Renal cortical epithelial cell (primary cell): ENCODE results near the gene C1QB. TPM values are rescaled to one million over a fixed set of nuclear protein-coding genes. Genes with fewer than 3 reads are reported as not detected.
"Not testable (repeated sequence)": the region's sequence is repeated elsewhere in the genome, so short reads cannot be mapped to it uniquely, and the experiment has no call there.

Experiments used
- DNase-seq: peaks from one replicate; pipeline ENCODE4 v3.0.0-alpha.2; 2011; ENCODE audit warnings: low read depth
- total RNA-seq: library from RNA; depleted of rRNA; stranded (reverse); fragments of >200 nt; gene quantifications from 2 replicates; pipeline ENCODE4 v1.2.3, GENCODE V29; 2014

C1QB gene
- total RNA-seq, 1 donor from 2014 or later = not detected

GRCh38 chr1:22665752-22666151, 12.7 kb downstream of the C1QB start:
- peak; percentile 16 for DNase-seq

DNA sequence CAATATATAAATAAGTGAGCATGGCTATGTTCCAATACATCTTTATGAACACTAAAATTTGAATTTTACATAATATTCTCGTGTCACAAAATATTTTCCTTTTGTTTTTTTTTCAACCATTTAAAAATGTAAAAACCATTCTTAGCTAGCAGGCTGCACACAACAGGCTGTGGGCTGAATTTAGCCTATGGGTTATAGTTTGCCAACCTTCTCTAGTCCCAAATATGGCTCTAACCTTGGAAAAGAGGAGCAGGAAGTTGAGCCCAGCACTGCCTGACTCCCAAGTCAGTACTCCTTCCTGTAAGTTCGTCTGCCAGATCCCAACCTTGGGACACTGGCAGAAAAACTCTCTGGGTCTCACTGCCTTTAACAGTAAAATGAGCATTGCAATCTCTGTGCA, 13.4 kb downstream of the C1QB start:
- DNase-seq = no peak

DNA sequence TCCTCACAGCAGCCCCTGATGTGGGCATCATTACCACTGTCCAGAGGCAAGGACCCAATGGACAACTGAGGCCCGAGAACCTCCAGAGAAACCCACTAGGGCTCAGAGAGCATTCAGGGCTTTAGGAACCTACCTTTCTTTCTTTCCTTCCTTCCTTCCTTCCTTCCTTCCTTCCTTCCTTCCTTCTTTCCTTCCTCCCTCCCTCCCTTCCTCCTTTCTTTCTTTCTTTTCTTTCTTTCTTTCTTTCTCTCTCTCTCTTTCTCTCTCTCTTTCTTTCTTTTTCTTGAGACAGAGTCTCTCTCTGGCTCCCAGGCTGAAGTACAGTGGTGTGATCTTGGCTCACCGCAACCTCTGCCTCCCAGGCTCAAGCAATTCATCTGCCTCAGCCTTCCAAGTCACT, 15.8 kb downstream of the C1QB start:
- not testable (repeated sequence) for DNase-seq

DNA sequence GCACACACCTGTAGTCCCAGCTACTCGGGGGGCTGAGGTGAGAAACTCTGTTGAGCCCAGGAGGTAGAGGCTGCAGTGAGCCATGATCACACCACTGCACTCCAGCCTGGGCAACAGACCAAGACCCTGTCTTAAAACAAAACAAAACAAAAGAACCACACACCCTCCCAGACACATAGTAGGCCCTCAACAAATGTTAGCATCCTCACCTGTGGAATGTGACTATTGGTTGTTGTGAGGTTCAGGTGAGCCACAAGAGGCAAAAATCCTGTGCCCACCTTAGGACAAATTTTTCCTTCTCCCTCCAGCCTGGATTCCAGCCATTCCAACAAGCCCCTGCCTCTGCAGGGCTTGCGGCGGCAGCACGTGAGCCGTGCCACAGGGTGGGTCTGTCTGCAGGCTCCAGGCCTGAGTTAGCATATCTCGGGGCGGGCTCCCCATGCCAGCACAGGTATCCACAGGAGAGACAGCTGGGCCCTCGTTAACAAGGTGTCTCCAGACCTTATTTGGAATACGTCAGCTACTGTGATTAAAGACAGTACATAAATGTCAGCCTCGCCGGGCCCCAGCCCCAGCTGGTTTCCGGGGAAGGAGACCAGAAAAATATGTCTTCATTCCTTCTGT, 17.4 kb downstream of the C1QB start:
- DNase-seq = no peak

GRCh38 chr1:22671999-22672398, 19.0 kb downstream of the C1QB start:
- DNase-seq = no peak

DNA sequence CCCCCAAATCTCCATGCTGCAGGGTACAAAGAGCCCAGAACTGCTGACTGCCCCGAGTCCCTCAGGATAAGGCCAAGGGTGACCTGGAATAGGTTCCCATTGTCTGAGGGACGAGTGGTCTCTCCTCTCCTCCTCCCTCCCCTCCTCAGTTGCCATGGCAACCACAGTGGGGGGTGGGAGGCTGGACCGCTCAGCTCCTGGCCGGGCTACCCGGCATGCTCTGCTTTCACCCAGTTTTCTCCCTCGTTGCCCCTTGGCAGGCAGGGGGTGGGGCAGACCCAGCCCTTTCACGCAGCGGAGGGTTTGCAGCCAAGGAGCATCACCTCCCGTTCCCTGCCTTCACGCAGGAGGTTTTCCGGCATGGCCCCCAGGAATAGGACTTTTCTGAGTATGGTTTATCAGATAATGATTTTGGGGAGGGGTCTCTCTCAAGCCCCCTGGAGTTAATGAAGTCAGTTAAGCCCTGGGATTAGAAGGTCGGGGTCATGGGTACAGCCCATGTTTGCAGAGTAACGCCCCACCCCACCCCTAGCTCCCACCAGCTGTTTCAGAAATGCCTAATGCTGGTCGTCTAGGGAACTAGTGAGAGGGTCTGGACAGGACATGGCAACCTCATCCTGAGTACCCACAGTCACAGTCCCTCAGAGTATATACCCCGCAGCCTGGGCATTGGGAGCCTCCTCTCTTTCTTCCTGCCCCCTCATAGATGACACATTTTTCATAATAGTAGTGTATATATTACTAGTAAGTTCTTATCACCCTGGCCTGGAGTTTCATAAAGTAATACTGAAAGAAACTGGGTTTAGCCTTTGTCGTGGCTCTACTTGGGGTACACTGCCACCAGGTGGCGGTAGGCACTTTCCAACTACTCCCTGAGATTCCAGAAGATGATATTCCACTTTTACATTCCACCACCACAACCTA, 20.7 kb downstream of the C1QB start:
- DNase-seq = peak; percentile 52

GRCh38 chr1:22674410-22674749, 21.3 kb downstream of the C1QB start:
- no peak for DNase-seq

DNA sequence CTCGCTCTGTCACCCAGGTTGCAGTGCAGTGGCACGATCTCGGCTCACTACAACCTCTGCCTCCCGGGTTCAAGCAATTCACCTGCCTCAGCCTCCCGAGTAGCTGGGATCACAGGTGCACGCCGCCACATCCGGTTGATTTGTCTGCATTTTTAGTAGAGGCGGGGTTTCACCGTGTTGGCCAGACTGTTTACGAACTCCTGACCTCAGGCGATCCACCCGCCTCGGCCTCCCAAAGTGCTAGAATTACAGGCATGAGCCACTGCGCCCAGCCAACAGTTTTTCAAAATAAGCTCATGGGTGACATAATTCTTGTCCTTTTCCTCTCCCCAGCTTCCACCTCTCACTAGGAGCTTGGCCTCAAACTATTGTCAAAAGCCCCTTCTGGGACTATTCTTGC, 23.1 kb downstream of the C1QB start:
- not testable (repeated sequence) for DNase-seq

- DNase-seq = no peak
Observed at GRCh38 chr1:22676916-22677583, 24.0 kb downstream of the C1QB start.

- DNase-seq = no peak
Observed at GRCh38 chr1:22677931-22678896, 25.2 kb downstream of the C1QB start.

DNA sequence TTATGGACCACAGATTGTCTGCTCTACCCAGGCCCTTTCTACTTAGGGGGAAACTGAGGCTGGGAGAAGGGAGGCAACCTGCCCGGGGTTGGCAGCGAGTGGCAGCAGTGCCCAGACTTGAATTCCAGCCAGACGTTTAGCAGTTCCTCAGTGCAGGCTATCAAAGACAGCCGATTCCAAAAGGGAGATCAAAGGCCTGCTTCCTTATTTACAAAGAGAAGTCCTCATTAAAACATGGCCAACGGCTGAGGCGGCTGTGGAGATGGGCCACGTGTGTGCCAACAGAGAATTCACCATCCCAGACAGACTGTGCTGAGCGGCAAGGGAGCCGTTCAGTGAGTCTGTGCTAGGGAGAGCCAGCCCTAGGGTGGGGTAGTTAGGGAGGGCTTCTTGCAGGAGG, 27.7 kb downstream of the C1QB start:
- no peak for DNase-seq

- no peak for DNase-seq
Observed at GRCh38 chr1:22681556-22682276, 28.7 kb downstream of the C1QB start.

DNA sequence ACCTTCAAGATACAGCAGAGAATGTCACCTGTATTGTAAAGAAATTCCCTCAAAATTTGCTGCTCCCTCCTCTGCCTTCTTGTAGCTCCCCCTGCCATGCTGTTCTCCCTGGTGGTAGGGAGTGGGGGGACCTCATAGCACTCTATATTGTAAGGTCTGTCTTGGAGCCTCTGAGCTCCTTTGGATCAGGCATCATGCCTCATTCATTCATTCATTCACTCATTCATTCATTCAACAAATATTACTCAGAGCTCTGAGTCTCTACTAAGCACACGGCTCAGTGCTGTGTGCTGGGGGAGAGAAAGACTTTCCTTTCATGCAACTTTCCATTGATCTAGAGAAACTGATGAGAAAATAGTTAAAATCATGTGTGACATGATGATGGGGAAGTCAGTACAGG, 30.5 kb downstream of the C1QB start:
- DNase-seq = no peak

GRCh38 chr1:22685591-22686059, 32.6 kb downstream of the C1QB start:
- DNase-seq = no peak

GRCh38 chr1:22687191-22687590, 34.2 kb downstream of the C1QB start:
- DNase-seq = peak; percentile 27

DNA sequence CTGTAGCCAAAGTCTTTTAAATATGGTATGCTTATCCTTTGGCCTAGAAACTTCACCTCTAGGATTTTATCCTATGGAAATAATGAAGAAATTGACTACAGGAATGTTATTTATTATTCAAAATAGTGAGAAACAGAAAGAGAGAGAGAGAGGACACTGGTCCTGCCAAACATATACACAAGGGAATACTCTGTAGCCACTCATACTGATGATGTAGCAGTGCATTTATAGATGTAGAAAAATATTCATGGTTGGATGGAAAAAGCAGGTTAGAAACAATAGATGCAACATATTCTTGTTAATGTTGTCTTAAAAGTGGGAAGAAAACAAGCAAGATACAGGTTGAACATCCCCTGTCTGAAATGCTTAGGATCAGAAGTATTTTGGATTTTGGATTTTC, 35.4 kb downstream of the C1QB start:
- DNase-seq = no peak

GRCh38 chr1:22689505-22689904, 36.5 kb downstream of the C1QB start:
- DNase-seq = peak; percentile 96

GRCh38 chr1:22691031-22691753, 38.2 kb downstream of the C1QB start:
- no peak for DNase-seq

DNA sequence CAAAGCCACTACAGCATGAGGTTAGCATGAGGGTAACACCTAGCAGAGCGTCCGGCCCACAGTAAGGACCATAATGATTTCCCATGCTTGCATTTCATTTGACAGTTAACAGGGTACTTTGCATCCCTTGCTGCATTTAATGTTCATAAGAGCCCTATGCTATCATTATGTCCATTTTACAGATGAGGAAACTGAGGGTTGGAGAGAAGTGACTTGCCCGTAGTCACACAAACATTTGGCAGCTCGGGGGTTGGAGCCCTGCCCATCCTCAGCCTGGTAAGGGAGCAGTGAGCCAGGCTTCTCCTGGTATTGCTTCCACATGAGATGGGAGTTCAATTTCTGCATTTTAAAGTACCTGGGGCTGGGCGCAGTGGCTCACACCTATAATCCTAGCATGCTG, 41.1 kb downstream of the C1QB start:
- no peak for DNase-seq

DNA sequence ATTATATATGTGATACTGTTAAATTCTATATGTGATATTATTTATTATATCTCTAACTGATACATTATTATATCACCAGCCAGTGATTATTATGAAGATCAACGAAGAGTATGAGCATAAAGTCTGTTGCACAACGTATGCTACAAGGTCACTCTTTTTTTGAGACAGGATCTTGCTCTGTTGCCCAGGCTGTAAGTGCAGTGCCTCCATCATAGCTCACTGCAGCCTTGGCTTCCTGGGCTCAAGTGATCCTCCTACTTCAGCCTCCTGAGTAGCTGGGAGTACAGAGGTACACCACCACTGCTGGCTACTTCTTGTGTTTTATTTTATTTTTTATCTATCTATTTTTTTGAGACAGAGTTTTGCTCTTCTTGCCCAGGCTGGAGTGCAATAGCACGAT, 43.6 kb downstream of the C1QB start:
- DNase-seq = no peak
